Cardiac muscle cell (in vitro differentiated cells and primary cell): Measurements from ENCODE around the gene PELI1. TPM values are rescaled to one million over a fixed set of nuclear protein-coding genes. Genes with fewer than 3 reads are reported as not detected.

Source experiments
- DNase-seq, 2 donors: peaks; one replicate each; pipeline versions ENCODE4 v3.0.0 to v3.0.0-alpha.2; 2010 to 2017; ENCODE audit warnings: low read depth in 1 of 2, low spot score in 1 of 2
- H3K27ac ChIP-seq: fragments of 200-600 bp; sonication (generic); 2 replicates; pipeline ENCODE4 v1.5.1; 2016
- H3K27me3 ChIP-seq: fragments of 200-600 bp; sonication (generic); 2 replicates; pipeline ENCODE4 v1.6.0; 2016; ENCODE audit warnings: control low read depth
- H3K36me3 ChIP-seq: fragments of 200-600 bp; sonication (generic); 2 replicates; pipeline ENCODE4 v1.5.1; 2016; ENCODE audit warnings: control low read depth
- H3K4me1 ChIP-seq: fragments of 200-600 bp; sonication (generic); 2 replicates; pipeline ENCODE4 v1.8.1; 2017; ENCODE audit warnings: low read depth, mild to moderate bottlenecking, mixed run types
- H3K4me3 ChIP-seq: fragments of 200-600 bp; sonication (generic); 2 replicates; pipeline ENCODE4 v1.5.1; 2016; ENCODE audit warnings: mild to moderate bottlenecking
- H3K9me3 ChIP-seq: fragments of 200-600 bp; sonication (generic); 2 replicates; pipeline ENCODE4 v1.5.1; 2017; ENCODE audit warnings: low read depth, mild to moderate bottlenecking, control low read depth
- CTCF ChIP-seq: IDR thresholded peaks from 2 replicates; pipeline ENCODE4 v1.5.1; 2012; ENCODE audit warnings: low read depth, mild to moderate bottlenecking, low read length
- polyA plus RNA-seq: library from polyadenylated mRNA; unstranded; fragments of >200 nt; fragmentation: Nextera tagmentation; extraction: Ambion mirVana; gene quantifications from 2 replicates; pipeline ENCODE4 v1.2.1, GENCODE V29; 2016
- total RNA-seq: library from RNA; depleted of rRNA; stranded (reverse); fragments of >200 nt; gene quantifications from 2 replicates; pipeline ENCODE4 v1.2.3, GENCODE V29; 2016

The PELI1 gene
- total and polyA plus RNA-seq, 2 experiments from 2014 or later, result 9.6 to 12.6 TPM

GRCh38 chr2:64133828-64134227 is 10.4 kb downstream of the PELI1 start:
- Histone ChIP-seq H3K36me3 (no peaks in the 10 kb centered on the region), H3K4me3 (no peak overlapping the region), H3K27ac (peak overlapping the region; percentile 6), H3K4me1 (peaks cover 45% of the 10 kb centered on the region), H3K27me3 (no peaks in the 10 kb centered on the region), H3K9me3 (no peaks in the 10 kb centered on the region)
- DNase-seq, result peak in 1 of 2 donors; percentile 30
- no peak for TF ChIP-seq CTCF

- TF ChIP-seq CTCF, result no peak
- no peaks in the 10 kb centered on the region for H3K27me3 ChIP-seq
- H3K36me3 ChIP-seq, result no peaks in the 10 kb centered on the region
- no peak overlapping the region for H3K4me3 ChIP-seq
- H3K9me3 ChIP-seq, result no peaks in the 10 kb centered on the region
- H3K4me1 ChIP-seq, result peaks cover 45% of the 10 kb centered on the region
- peak overlapping the region; percentile 68 for H3K27ac ChIP-seq
- DNase-seq, result no peak
Measured at GRCh38 chr2:64133354-64133753, 10.9 kb downstream of the PELI1 start.

GRCh38 chr2:64130333-64130732 is 13.9 kb downstream of the PELI1 start:
- DNase-seq, result no peak
- no peaks in the 10 kb centered on the region for H3K9me3 ChIP-seq
- no peak overlapping the region for H3K4me3 ChIP-seq
- peaks cover 44% of the 10 kb centered on the region for H3K4me1 ChIP-seq
- H3K27me3 ChIP-seq, result no peaks in the 10 kb centered on the region
- no peaks in the 10 kb centered on the region for H3K36me3 ChIP-seq
- no peak overlapping the region for H3K27ac ChIP-seq
- no peak for TF ChIP-seq CTCF

- H3K4me1 ChIP-seq, result peaks cover 36% of the 10 kb centered on the region
- no peaks in the 10 kb centered on the region for H3K27me3 ChIP-seq
- TF ChIP-seq CTCF, result no peak
- H3K36me3 ChIP-seq, result no peaks in the 10 kb centered on the region
- H3K9me3 ChIP-seq, result no peaks in the 10 kb centered on the region
- no peak for DNase-seq
- H3K27ac ChIP-seq, result no peak overlapping the region
- no peak overlapping the region for H3K4me3 ChIP-seq
Measured at GRCh38 chr2:64128943-64129391, 15.3 kb downstream of the PELI1 start.

GRCh38 chr2:64128406-64128805 is 15.8 kb downstream of the PELI1 start:
- H3K9me3 ChIP-seq, result no peaks in the 10 kb centered on the region
- H3K27ac ChIP-seq, result no peak overlapping the region
- H3K4me1 ChIP-seq, result peaks cover 31% of the 10 kb centered on the region
- no peak for DNase-seq
- H3K4me3 ChIP-seq, result no peak overlapping the region
- no peaks in the 10 kb centered on the region for H3K27me3 ChIP-seq
- H3K36me3 ChIP-seq, result no peaks in the 10 kb centered on the region
- no peak for TF ChIP-seq CTCF

- Histone ChIP-seq H3K27me3 (no peaks in the 10 kb centered on the region), H3K4me3 (no peak overlapping the region), H3K36me3 (no peaks in the 10 kb centered on the region), H3K27ac (no peak overlapping the region), H3K4me1 (peaks cover 23% of the 10 kb centered on the region), H3K9me3 (no peaks in the 10 kb centered on the region)
- TF ChIP-seq CTCF, result no peak
- DNase-seq, result no peak
Measured at GRCh38 chr2:64127119-64127518, 17.1 kb downstream of the PELI1 start.
